ENCODE measurements around the gene TXNDC17.
A peak's percentile ranks its signal among the peaks of the same experiment; 100 is the strongest.

TXNDC17 gene

GRCh38 chr17:6671431-6671830 lies 30.6 kb downstream of the TXNDC17 start:
- no peak for DNase-seq (ENCODE audit: extremely low read depth, insufficient read length)
- H3K36me3 ChIP-seq (ENCODE audit: control insufficient read depth, insufficient read depth, low read length), result no peaks in the 10 kb centered on the region
- H3K4me3 ChIP-seq (replicated peaks; ENCODE audit: low read depth, low read length), result no peak overlapping the region
- no peak for TF ChIP-seq CTCF (IDR thresholded peaks at IDR 0.05; ENCODE audit: insufficient read depth, low read length, poor library complexity, severe bottlenecking)
- no peaks in the 10 kb centered on the region for H3K27me3 ChIP-seq (replicated peaks; ENCODE audit: control insufficient read depth, insufficient read depth, low read length)

- Histone ChIP-seq H3K27me3 (replicated peaks; ENCODE audit: control insufficient read depth, insufficient read depth, low read length) (peaks cover 1% of the 10 kb centered on the region; the same call in 1 of the 2 replicates), H3K36me3 (ENCODE audit: control insufficient read depth, insufficient read depth, low read length) (no peaks in the 10 kb centered on the region), H3K4me3 (replicated peaks; ENCODE audit: low read depth, low read length) (no peak overlapping the region)
- DNase-seq (ENCODE audit: extremely low read depth, insufficient read length), result no peak
- TF ChIP-seq CTCF (IDR thresholded peaks at IDR 0.05; ENCODE audit: insufficient read depth, low read length, poor library complexity, severe bottlenecking), result no peak
Observed at GRCh38 chr17:6674586-6674985, 33.7 kb downstream of the TXNDC17 start.

- Histone ChIP-seq H3K27me3 (replicated peaks; ENCODE audit: control insufficient read depth, insufficient read depth, low read length) (peaks cover 1% of the 10 kb centered on the region; the same call in 1 of the 2 replicates), H3K36me3 (ENCODE audit: control insufficient read depth, insufficient read depth, low read length) (no peaks in the 10 kb centered on the region), H3K4me3 (replicated peaks; ENCODE audit: low read depth, low read length) (no peak overlapping the region)
- no peak for DNase-seq (ENCODE audit: extremely low read depth, insufficient read length)
- no peak for TF ChIP-seq CTCF (IDR thresholded peaks at IDR 0.05; ENCODE audit: insufficient read depth, low read length, poor library complexity, severe bottlenecking)
Observed at GRCh38 chr17:6675201-6675825, 34.5 kb downstream of the TXNDC17 start.

- no peaks in the 10 kb centered on the region for H3K36me3 ChIP-seq (ENCODE audit: control insufficient read depth, insufficient read depth, low read length)
- H3K27me3 ChIP-seq (replicated peaks; ENCODE audit: control insufficient read depth, insufficient read depth, low read length), result peaks cover 1% of the 10 kb centered on the region; the same call in 1 of the 2 replicates
- no peak overlapping the region for H3K4me3 ChIP-seq (replicated peaks; ENCODE audit: low read depth, low read length)
- TF ChIP-seq CTCF (IDR thresholded peaks at IDR 0.05; ENCODE audit: insufficient read depth, low read length, poor library complexity, severe bottlenecking), result no peak
- no peak for DNase-seq (ENCODE audit: extremely low read depth, insufficient read length)
Observed at GRCh38 chr17:6676802-6677157, 35.9 kb downstream of the TXNDC17 start.

GRCh38 chr17:6677158-6677831 lies 36.4 kb downstream of the TXNDC17 start:
- TF ChIP-seq CTCF (IDR thresholded peaks at IDR 0.05; ENCODE audit: insufficient read depth, low read length, poor library complexity, severe bottlenecking), result no peak
- peak; percentile 31 for DNase-seq (ENCODE audit: extremely low read depth, insufficient read length)
- H3K27me3 ChIP-seq (replicated peaks; ENCODE audit: control insufficient read depth, insufficient read depth, low read length), result peaks cover 1% of the 10 kb centered on the region; the same call in 1 of the 2 replicates
- no peak overlapping the region for H3K4me3 ChIP-seq (replicated peaks; ENCODE audit: low read depth, low read length)
- no peaks in the 10 kb centered on the region for H3K36me3 ChIP-seq (ENCODE audit: control insufficient read depth, insufficient read depth, low read length)

All from GM06990 (cell line).